ENCODE data around the gene PLEKHA8.

GRCh38 chr7:30114536-30115238, 86.5 kb downstream of the PLEKHA8 start:
- TF ChIP-seq, protein P1, sequence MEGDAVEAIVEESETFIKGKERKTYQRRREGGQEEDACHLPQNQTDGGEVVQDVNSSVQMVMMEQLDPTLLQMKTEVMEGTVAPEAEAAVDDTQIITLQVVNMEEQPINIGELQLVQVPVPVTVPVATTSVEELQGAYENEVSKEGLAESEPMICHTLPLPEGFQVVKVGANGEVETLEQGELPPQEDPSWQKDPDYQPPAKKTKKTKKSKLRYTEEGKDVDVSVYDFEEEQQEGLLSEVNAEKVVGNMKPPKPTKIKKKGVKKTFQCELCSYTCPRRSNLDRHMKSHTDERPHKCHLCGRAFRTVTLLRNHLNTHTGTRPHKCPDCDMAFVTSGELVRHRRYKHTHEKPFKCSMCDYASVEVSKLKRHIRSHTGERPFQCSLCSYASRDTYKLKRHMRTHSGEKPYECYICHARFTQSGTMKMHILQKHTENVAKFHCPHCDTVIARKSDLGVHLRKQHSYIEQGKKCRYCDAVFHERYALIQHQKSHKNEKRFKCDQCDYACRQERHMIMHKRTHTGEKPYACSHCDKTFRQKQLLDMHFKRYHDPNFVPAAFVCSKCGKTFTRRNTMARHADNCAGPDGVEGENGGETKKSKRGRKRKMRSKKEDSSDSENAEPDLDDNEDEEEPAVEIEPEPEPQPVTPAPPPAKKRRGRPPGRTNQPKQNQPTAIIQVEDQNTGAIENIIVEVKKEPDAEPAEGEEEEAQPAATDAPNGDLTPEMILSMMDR (conservative IDR thresholded peaks at IDR 0.05; ENCODE audit: low read length): no peak
- no peak for TF ChIP-seq EZH2phosphoT487 (IDR thresholded peaks at IDR 0.05; ENCODE audit: borderline replicate concordance, low read depth, low read length)
